Middle frontal gyrus (tissue), 1 donor: ENCODE measurements around the gene LENG1.

Experiments used
- DNase-seq: peaks from one replicate; pipeline ENCODE4 v3.0.0-alpha.2; 2015; ENCODE audit warnings: low spot score; ENCODE audit errors: extremely low spot score

LENG1 gene

GRCh38 chr19:54165222-54165621 is 5.7 kb upstream of the LENG1 start:
- DNase-seq = no peak

- no peak for DNase-seq
Measured at GRCh38 chr19:54164369-54165068, 5.0 kb upstream of the LENG1 start.

GRCh38 chr19:54162884-54163283 is 3.4 kb upstream of the LENG1 start:
- DNase-seq = no peak

- DNase-seq = peak; percentile 4
Measured at GRCh38 chr19:54162241-54162805, 2.8 kb upstream of the LENG1 start.

- DNase-seq = no peak
Measured at GRCh38 chr19:54160854-54161253, 1.3 kb upstream of the LENG1 start.

GRCh38 chr19:54160182-54160811 is 776 bp upstream of the LENG1 start:
- DNase-seq = peak; percentile 15

GRCh38 chr19:54158812-54159351 is 639 bp downstream of the LENG1 start:
- DNase-seq = peak; percentile 4

GRCh38 chr19:54156953-54157352 is 2.6 kb downstream of the LENG1 start:
- no peak for DNase-seq

GRCh38 chr19:54156490-54156889 is 3.0 kb downstream of the LENG1 start:
- no peak for DNase-seq

- no peak for DNase-seq
Measured at GRCh38 chr19:54155694-54156093, 3.8 kb downstream of the LENG1 start.

- no peak for DNase-seq
Measured at GRCh38 chr19:54154603-54155345, 4.7 kb downstream of the LENG1 start.

- DNase-seq = no peak
Measured at GRCh38 chr19:54153731-54154326, 5.7 kb downstream of the LENG1 start.

GRCh38 chr19:54152878-54153524 is 6.5 kb downstream of the LENG1 start:
- no peak for DNase-seq

- DNase-seq = no peak
Measured at GRCh38 chr19:54152267-54152666, 7.3 kb downstream of the LENG1 start.

GRCh38 chr19:54151362-54152035 is 8.0 kb downstream of the LENG1 start:
- no peak for DNase-seq

GRCh38 chr19:54149021-54149812 is 10.3 kb downstream of the LENG1 start:
- no peak for DNase-seq

GRCh38 chr19:54148158-54148557 is 11.4 kb downstream of the LENG1 start:
- no peak for DNase-seq

- no peak for DNase-seq
Measured at GRCh38 chr19:54147676-54148075, 11.8 kb downstream of the LENG1 start.

- no peak for DNase-seq
Measured at GRCh38 chr19:54145541-54146158, 13.9 kb downstream of the LENG1 start.
